HepG2 (cell line): ENCODE measurements around the gene SNURF.

Experiments used
- CBFB ChIP-seq: sonication (generic); formaldehyde crosslinking; IDR thresholded peaks from 2 replicates; pipeline ENCODE4 v1.4.0; 2020; ENCODE audit warnings: missing genetic modification reagents
- CBX1 ChIP-seq: IDR thresholded peaks from one replicate; pipeline ENCODE4 v1.6.1; 2016; ENCODE audit warnings: antibody characterized with exemption, low read depth
- FOXK2 ChIP-seq: fragments of 450-650 bp; IDR thresholded peaks from 2 replicates; pipeline ENCODE4 v1.6.1; 2016
- GATAD2A ChIP-seq: IDR thresholded peaks from 2 replicates; pipeline ENCODE4 v1.6.1; 2016
- POLR2AphosphoS2 ChIP-seq: IDR thresholded peaks from 2 replicates; pipeline ENCODE4 v1.6.1; 2011; ENCODE audit warnings: low read depth, low read length, improper control_type of control experiment
- ZEB1 ChIP-seq: IDR thresholded peaks from 2 replicates; pipeline ENCODE4 v1.6.1; 2012; ENCODE audit warnings: mild to moderate bottlenecking, low read depth, inconsistent platforms; ENCODE audit not compliant: insufficient replicate concordance
- ZNF121 ChIP-seq: sonication (generic); formaldehyde crosslinking; IDR thresholded peaks from 2 replicates; pipeline ENCODE4 v1.5.0; 2020; ENCODE audit warnings: mild to moderate bottlenecking, missing genetic modification reagents
- ZNF550 ChIP-seq: sonication (generic); formaldehyde crosslinking; IDR thresholded peaks from 2 replicates; pipeline ENCODE4 v1.4.0; 2020; ENCODE audit warnings: mild to moderate bottlenecking, missing genetic modification reagents, borderline replicate concordance
- ZNF598 ChIP-seq: sonication (generic); formaldehyde crosslinking; IDR thresholded peaks from 2 replicates; pipeline ENCODE4 v1.5.1; 2020; ENCODE audit warnings: mild to moderate bottlenecking, missing genetic modification reagents, borderline replicate concordance
- TF ChIP-seq, protein P1 (sequence below): IDR thresholded peaks from 2 replicates; pipeline ENCODE4 v1.6.1; 2012; ENCODE audit warnings: low read length, improper control_type of control experiment
- TF ChIP-seq, protein P2 (sequence below): sonication (generic); formaldehyde crosslinking; IDR thresholded peaks from 2 replicates; pipeline ENCODE4 v1.5.1; 2020; ENCODE audit warnings: mild to moderate bottlenecking, missing genetic modification reagents
- TF ChIP-seq, protein P3 (sequence below): sonication (generic); formaldehyde crosslinking; IDR thresholded peaks from 2 replicates; pipeline ENCODE4 v1.5.0; 2020; ENCODE audit warnings: mild to moderate bottlenecking, low read depth, missing genetic modification reagents, borderline replicate concordance
- TF ChIP-seq, protein P4 (sequence below): sonication (generic); formaldehyde crosslinking; IDR thresholded peaks from 2 replicates; pipeline ENCODE4 v1.8.0; 2022; ENCODE audit warnings: mild to moderate bottlenecking, missing genetic modification reagents, moderate library complexity

DNA sequence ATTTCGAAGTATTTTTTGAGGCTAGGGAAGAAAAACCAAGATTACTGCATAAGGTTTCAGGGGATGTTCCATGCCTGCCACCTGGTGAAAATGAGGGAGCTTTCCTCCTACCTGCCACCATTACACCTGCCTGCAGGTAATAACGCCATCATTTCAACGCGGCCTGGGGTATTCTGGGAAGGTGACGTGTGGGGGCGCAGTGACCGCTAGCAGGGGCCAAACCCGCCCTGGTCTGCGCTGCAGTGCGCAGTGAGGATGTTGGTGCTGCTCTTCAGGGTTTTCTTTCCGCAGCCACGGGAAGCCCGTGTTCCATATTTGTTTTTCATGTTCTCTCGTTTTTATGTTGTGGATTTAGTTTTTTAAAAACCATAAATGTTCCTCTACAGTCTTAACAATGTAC, 37.4 kb upstream of the SNURF start:
- no peak for TF ChIP-seq POLR2AphosphoS2
- TF ChIP-seq CBFB (CRISPR knock-in tag), result no peak
- TF ChIP-seq ZNF121 (CRISPR knock-in tag), result no peak
- no peak for TF ChIP-seq ZNF598 (CRISPR knock-in tag)
- no peak for TF ChIP-seq FOXK2
- TF ChIP-seq CBX1, result no peak
- TF ChIP-seq, protein P1, sequence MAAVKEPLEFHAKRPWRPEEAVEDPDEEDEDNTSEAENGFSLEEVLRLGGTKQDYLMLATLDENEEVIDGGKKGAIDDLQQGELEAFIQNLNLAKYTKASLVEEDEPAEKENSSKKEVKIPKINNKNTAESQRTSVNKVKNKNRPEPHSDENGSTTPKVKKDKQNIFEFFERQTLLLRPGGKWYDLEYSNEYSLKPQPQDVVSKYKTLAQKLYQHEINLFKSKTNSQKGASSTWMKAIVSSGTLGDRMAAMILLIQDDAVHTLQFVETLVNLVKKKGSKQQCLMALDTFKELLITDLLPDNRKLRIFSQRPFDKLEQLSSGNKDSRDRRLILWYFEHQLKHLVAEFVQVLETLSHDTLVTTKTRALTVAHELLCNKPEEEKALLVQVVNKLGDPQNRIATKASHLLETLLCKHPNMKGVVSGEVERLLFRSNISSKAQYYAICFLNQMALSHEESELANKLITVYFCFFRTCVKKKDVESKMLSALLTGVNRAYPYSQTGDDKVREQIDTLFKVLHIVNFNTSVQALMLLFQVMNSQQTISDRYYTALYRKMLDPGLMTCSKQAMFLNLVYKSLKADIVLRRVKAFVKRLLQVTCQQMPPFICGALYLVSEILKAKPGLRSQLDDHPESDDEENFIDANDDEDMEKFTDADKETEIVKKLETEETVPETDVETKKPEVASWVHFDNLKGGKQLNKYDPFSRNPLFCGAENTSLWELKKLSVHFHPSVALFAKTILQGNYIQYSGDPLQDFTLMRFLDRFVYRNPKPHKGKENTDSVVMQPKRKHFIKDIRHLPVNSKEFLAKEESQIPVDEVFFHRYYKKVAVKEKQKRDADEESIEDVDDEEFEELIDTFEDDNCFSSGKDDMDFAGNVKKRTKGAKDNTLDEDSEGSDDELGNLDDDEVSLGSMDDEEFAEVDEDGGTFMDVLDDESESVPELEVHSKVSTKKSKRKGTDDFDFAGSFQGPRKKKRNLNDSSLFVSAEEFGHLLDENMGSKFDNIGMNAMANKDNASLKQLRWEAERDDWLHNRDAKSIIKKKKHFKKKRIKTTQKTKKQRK, result no peak
- TF ChIP-seq, protein P2, sequence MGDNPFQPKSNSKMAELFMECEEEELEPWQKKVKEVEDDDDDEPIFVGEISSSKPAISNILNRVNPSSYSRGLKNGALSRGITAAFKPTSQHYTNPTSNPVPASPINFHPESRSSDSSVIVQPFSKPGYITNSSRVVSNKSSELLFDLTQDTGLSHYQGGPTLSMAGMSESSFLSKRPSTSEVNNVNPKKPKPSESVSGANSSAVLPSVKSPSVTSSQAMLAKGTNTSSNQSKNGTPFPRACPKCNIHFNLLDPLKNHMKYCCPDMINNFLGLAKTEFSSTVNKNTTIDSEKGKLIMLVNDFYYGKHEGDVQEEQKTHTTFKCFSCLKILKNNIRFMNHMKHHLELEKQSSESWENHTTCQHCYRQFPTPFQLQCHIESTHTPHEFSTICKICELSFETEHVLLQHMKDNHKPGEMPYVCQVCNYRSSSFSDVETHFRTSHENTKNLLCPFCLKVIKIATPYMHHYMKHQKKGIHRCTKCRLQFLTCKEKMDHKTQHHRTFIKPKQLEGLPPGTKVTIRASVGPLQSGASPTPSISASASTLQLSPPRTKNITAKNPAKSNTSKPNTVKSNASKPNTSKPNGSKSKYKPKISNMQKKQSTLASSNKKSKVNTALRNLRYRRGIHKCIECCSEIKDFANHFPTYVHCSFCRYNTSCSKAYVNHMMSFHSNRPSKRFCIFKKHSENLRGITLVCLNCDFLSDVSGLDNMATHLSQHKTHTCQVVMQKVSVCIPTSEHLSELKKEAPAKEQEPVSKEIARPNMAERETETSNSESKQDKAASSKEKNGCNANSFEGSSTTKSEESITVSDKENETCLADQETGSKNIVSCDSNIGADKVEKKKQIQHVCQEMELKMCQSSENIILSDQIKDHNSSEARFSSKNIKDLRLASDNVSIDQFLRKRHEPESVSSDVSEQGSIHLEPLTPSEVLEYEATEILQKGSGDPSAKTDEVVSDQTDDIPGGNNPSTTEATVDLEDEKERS (CRISPR knock-in tag), result no peak
- no peak for TF ChIP-seq GATAD2A (CRISPR knock-in tag)
- TF ChIP-seq, protein P3, sequence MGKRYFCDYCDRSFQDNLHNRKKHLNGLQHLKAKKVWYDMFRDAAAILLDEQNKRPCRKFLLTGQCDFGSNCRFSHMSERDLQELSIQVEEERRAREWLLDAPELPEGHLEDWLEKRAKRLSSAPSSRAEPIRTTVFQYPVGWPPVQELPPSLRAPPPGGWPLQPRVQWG (CRISPR knock-in tag), result no peak
- no peak for TF ChIP-seq ZEB1
- TF ChIP-seq ZNF550 (CRISPR knock-in tag), result no peak
- TF ChIP-seq, protein P4, sequence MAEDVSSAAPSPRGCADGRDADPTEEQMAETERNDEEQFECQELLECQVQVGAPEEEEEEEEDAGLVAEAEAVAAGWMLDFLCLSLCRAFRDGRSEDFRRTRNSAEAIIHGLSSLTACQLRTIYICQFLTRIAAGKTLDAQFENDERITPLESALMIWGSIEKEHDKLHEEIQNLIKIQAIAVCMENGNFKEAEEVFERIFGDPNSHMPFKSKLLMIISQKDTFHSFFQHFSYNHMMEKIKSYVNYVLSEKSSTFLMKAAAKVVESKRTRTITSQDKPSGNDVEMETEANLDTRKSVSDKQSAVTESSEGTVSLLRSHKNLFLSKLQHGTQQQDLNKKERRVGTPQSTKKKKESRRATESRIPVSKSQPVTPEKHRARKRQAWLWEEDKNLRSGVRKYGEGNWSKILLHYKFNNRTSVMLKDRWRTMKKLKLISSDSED (CRISPR knock-in tag), result no peak
